B cell (primary cell): Measurements from ENCODE around the gene PPP1R3C. TPM values are rescaled to one million over a fixed set of nuclear protein-coding genes. Genes with fewer than 3 reads are reported as not detected.

ENCODE experiments used
- ATAC-seq: fragments of 200-7000 bp; cut with Tn5 transposase; one replicate; pipeline ENCODE4 v1.10.0; 2021; ENCODE audit warnings: low read depth, mild to moderate bottlenecking, moderate number of reproducible peaks, moderate library complexity
- CTCF ChIA-PET: fragments of 350-600 bp; sonication (Branson Sonifier 250); formaldehyde crosslinking; loops from one replicate; lab custom pipeline; 2021; ENCODE audit warnings: antibody characterized with exemption, inconsistent platforms; lab: Charles Lee
- POLR2A ChIA-PET: fragments of 350-600 bp; sonication (Branson Sonifier 250); formaldehyde crosslinking; loops from one replicate; lab custom pipeline; 2021; ENCODE audit warnings: antibody characterized with exemption; lab: Charles Lee
- DNase-seq: peaks from one replicate; pipeline ENCODE4 v3.0.0; 2013
- H2AFZ ChIP-seq: 2 replicates; pipeline ENCODE4 v1.6.1; 2012; ENCODE audit warnings: mild to moderate bottlenecking, low read depth, low read length; ENCODE audit not compliant: insufficient read depth, poor library complexity, severe bottlenecking
- H3K27ac ChIP-seq, 2 donors: 1 replicate in 1 of 2; 2 replicates in 1 of 2; pipeline ENCODE4 v1.5.1; 2012 to 2013; ENCODE audit warnings: low read length in 2 of 2, mild to moderate bottlenecking in 2 of 2, moderate library complexity in 1 of 2
- H3K27me3 ChIP-seq, 4 experiments: fragments of 200-600 bp in 1 of 4; sonication (generic) in 1 of 4; replicated peaks in 1 of 4; 1 replicate in 2 of 4; 2 replicates in 2 of 4; pipeline versions ENCODE4 v1.6.1 to v1.7.0; 2013 to 2016; ENCODE audit warnings: low read length in 3 of 4, mild to moderate bottlenecking in 2 of 4, mixed read lengths in 1 of 4, moderate library complexity in 1 of 4; ENCODE audit not compliant: insufficient read depth in 4 of 4, control insufficient read depth in 3 of 4; ENCODE audit errors: control extremely low read depth in 1 of 4
- H3K36me3 ChIP-seq, 2 experiments: replicated peaks in 1 of 2; 1 replicate in 1 of 2; 2 replicates in 1 of 2; pipeline versions ENCODE4 v1.6.1 to v1.7.1; 2013; ENCODE audit warnings: low read length in 1 of 2; ENCODE audit not compliant: insufficient read depth in 2 of 2, control insufficient read depth in 1 of 2; ENCODE audit errors: control extremely low read depth in 1 of 2, extremely low read depth in 1 of 2
- H3K4me1 ChIP-seq, 2 donors: fragments of 200-600 bp in 1 of 2; sonication (generic) in 1 of 2; 1 replicate in 1 of 2; 2 replicates in 1 of 2; pipeline versions ENCODE4 v1.5.1 to v1.6.1; 2013 to 2017; ENCODE audit warnings: low read length in 2 of 2; ENCODE audit not compliant: control insufficient read depth in 2 of 2, insufficient read depth in 2 of 2
- H3K4me2 ChIP-seq: replicated peaks from 2 replicates; pipeline ENCODE3; 2012; ENCODE audit warnings: mild to moderate bottlenecking, low read depth, low read length; ENCODE audit not compliant: poor library complexity, severe bottlenecking
- H3K4me3 ChIP-seq, 5 experiments: fragments of 200-600 bp in 1 of 5; sonication (generic) in 1 of 5; 1 replicate in 3 of 5; 2 replicates in 2 of 5; pipeline versions ENCODE4 v1.5.1 to v1.7.0; 2011 to 2016; ENCODE audit warnings: low read length in 4 of 5, mild to moderate bottlenecking in 4 of 5, low read depth in 2 of 5, control low read depth in 1 of 5, moderate library complexity in 1 of 5; ENCODE audit not compliant: insufficient read depth in 1 of 5; ENCODE audit errors: control extremely low read depth in 1 of 5, extremely low read depth in 1 of 5
- H3K79me2 ChIP-seq: fragments of 200-600 bp; sonication (generic); one replicate; pipeline ENCODE4 v1.6.0; 2016; ENCODE audit warnings: low read length; ENCODE audit not compliant: control insufficient read depth, insufficient read depth
- H3K9ac ChIP-seq: fragments of 200-600 bp; sonication (generic); 2 replicates; pipeline ENCODE4 v1.6.1; 2017; ENCODE audit warnings: mild to moderate bottlenecking, low read length, moderate library complexity
- H3K9me3 ChIP-seq, 3 donors: one replicate each; pipeline versions ENCODE4 v1.6.1 to v1.7.1; 2013; ENCODE audit warnings: low read length in 2 of 3; ENCODE audit not compliant: control insufficient read depth in 2 of 3, insufficient read depth in 1 of 3; ENCODE audit errors: control extremely low read depth in 1 of 3
- H4K20me1 ChIP-seq: 2 replicates; pipeline ENCODE4 v1.6.0; 2012; ENCODE audit warnings: mild to moderate bottlenecking, low read length; ENCODE audit not compliant: insufficient read depth, control insufficient read depth, poor library complexity, severe bottlenecking
- H3K27ac Mint-ChIP-seq: one replicate; pipeline ENCODE4 v1.8.0; 2021; ENCODE audit warnings: mixed read lengths
- H3K27me3 Mint-ChIP-seq: one replicate; pipeline ENCODE4 v1.8.0; 2021; ENCODE audit warnings: mixed read lengths
- H3K4me1 Mint-ChIP-seq: one replicate; pipeline ENCODE4 v1.8.0; 2021; ENCODE audit warnings: mixed read lengths
- H3K4me3 Mint-ChIP-seq: one replicate; pipeline ENCODE4 v1.8.0; 2021; ENCODE audit warnings: mixed read lengths
- H3K9me3 Mint-ChIP-seq: one replicate; pipeline ENCODE4 v1.8.0; 2022; ENCODE audit warnings: mixed read lengths; ENCODE audit not compliant: insufficient read depth
- CTCF ChIP-seq: fragments of 200-600 bp; IDR thresholded peaks from one replicate; pipeline ENCODE4 v1.8.0; 2022; ENCODE audit warnings: antibody characterized with exemption, mild to moderate bottlenecking
- EZH2 ChIP-seq: IDR thresholded peaks from 2 replicates; pipeline ENCODE4 v1.6.1; 2012; ENCODE audit warnings: borderline replicate concordance, low read depth, mild to moderate bottlenecking, moderate library complexity, low read length; ENCODE audit not compliant: insufficient read depth, poor library complexity, severe bottlenecking
- WGBS: methylation state at CpG from one replicate; pipeline ENCODE4 v1.1.5; 2013; ENCODE audit warnings: missing lambda C conversion rate; ENCODE audit not compliant: insufficient coverage; 5-methylcytosine and 5-hydroxymethylcytosine counted together
- intact Hi-C: fragments of 100-400 bp; cut with micrococcal nuclease; formaldehyde crosslinking; loops from one replicate; pipeline ENCODE4 v1.10.0; 2022
- polyA plus RNA-seq: library from polyadenylated mRNA; depleted of rRNA; stranded (reverse); fragments of >200 nt; gene quantifications from 2 replicates; pipeline ENCODE4 v1.2.3, GENCODE V29; 2012
- total RNA-seq, 2 donors: library from RNA; stranded (reverse); fragments of 120-200 nt in 1 of 2; gene quantifications; 1 replicate in 1 of 2; 2 replicates in 1 of 2; pipeline versions ENCODE4 v1.2.3 to v1.2.4, GENCODE V29; 2013 to 2022

PPP1R3C gene
- total and polyA plus RNA-seq, 2 donors (not counting 1 experiment from before 2014, with no cell fraction given): not detected

- Mint-ChIP-seq H3K4me1 (peaks cover 17% of the 10 kb centered on the region), H3K9me3 (no peaks in the 10 kb centered on the region), H3K27ac (no peak overlapping the region), H3K4me3 (no peak overlapping the region), H3K27me3 (peaks cover 63% of the 10 kb centered on the region)
- TF ChIP-seq EZH2: no peak
- Histone ChIP-seq H3K9me3 (peaks cover 0 to 5% (median 1%) of the 10 kb centered on the region in 3 donors), H4K20me1 (no peaks in the 10 kb centered on the region), H2AFZ (no peak overlapping the region), H3K9ac (no peak overlapping the region), H3K4me3 (no peak overlapping the region), H3K4me1 (peaks cover 12 to 16% of the 10 kb centered on the region in 2 donors), H3K4me2 (no peak overlapping the region), H3K36me3 (no peaks in the 10 kb centered on the region), H3K79me2 (no peaks in the 10 kb centered on the region), H3K27me3 (peaks cover 0 to 30% (median 16%) of the 10 kb centered on the region in 4 experiments), H3K27ac (no peak overlapping the region)
- 100% methylated on average over 1 of the region's 3 CpGs for WGBS
- ChIA-PET CTCF (interaction anchor here (0.7 to 5.5 kb wide), 11 partner anchors 26 to 755 kb away, joined by 3 to 36 read pairs (median 8); no protein-coding TSS in a partner anchor), POLR2A (no interaction called here)
- DNase-seq (no peak), ATAC-seq (no peak)
- intact Hi-C loops: loop anchor here (1.0 to 10.0 kb wide), 5 partner anchors 246 to 754 kb away; no protein-coding TSS in a partner anchor
Observed at GRCh38 chr10:91634898-91635297, 2.0 kb upstream of the PPP1R3C start.

GRCh38 chr10:91634246-91634645 is 1.4 kb upstream of the PPP1R3C start:
- CTCF ChIA-PET: interaction anchor here (0.8 to 5.5 kb wide), 8 partner anchors 13 to 724 kb away, joined by 3 to 36 read pairs (median 21); no protein-coding TSS in a partner anchor
- intact Hi-C loops: loop anchor here (2.0 to 10.0 kb wide), 3 partner anchors 281 to 753 kb away; no protein-coding TSS in a partner anchor
- H3K9ac ChIP-seq: no peak overlapping the region
- no peak for ATAC-seq
- H3K27ac ChIP-seq: no peak overlapping the region
- peaks cover 0 to 36% (median 16%) of the 10 kb centered on the region in 4 experiments for H3K27me3 ChIP-seq
- H3K4me1 ChIP-seq: peaks cover 12 to 16% of the 10 kb centered on the region in 2 donors
- H3K9me3 Mint-ChIP-seq: no peaks in the 10 kb centered on the region
- H4K20me1 ChIP-seq: no peaks in the 10 kb centered on the region
- H3K9me3 ChIP-seq: peaks cover 0 to 5% (median 1%) of the 10 kb centered on the region in 3 donors
- H3K36me3 ChIP-seq: no peaks in the 10 kb centered on the region
- no peak for TF ChIP-seq CTCF
- TF ChIP-seq EZH2: no peak
- H3K27me3 Mint-ChIP-seq: peaks cover 69% of the 10 kb centered on the region
- H2AFZ ChIP-seq: no peak overlapping the region
- no peak for DNase-seq
- H3K27ac Mint-ChIP-seq: no peak overlapping the region
- no peak overlapping the region for H3K4me2 ChIP-seq
- H3K4me3 Mint-ChIP-seq: no peak overlapping the region
- no peak overlapping the region for H3K4me3 ChIP-seq
- POLR2A ChIA-PET: no interaction called here
- peaks cover 17% of the 10 kb centered on the region for H3K4me1 Mint-ChIP-seq
- H3K79me2 ChIP-seq: no peaks in the 10 kb centered on the region
- WGBS: 100% methylated on average over 1 of the region's 5 CpGs
